ENCODE results near the gene GSKIP. TPM values are rescaled to one million over a fixed set of nuclear protein-coding genes. Genes with fewer than 3 reads are reported as not detected.

GSKIP gene
- polyA plus RNA-seq, 1 of the 3 experiments (the other 2 are of a cell fraction) = 13.6 TPM

GRCh38 chr14:96320605-96321004 is 42.7 kb upstream of the GSKIP start:
- no peaks in the 10 kb centered on the region for H4K20me1 ChIP-seq (ENCODE audit: insufficient read depth)
- no peak overlapping the region for H3K4me3 ChIP-seq (ENCODE audit: low read depth in 2 of 2, low read length in 1 of 2)
- no peak for DNase-seq
- POLR2A ChIA-PET = no interaction called here
- H3F3A ChIP-seq (replicated peaks; ENCODE audit: insufficient read depth) = no peaks in the 10 kb centered on the region
- H3K9ac ChIP-seq = no peak overlapping the region
- 91% methylated on average over 1 of the region's 1 CpG for WGBS (ENCODE audit: low lambda C conversion rate)
- H3K27ac ChIP-seq (ENCODE audit: low read depth in 2 of 2, low read length in 1 of 2) = no peak overlapping the region
- H3K27me3 ChIP-seq (ENCODE audit: insufficient read depth) = no peaks in the 10 kb centered on the region
- CTCF ChIA-PET = no interaction called here
- TF ChIP-seq MEF2A (IDR thresholded peaks at IDR 0.05; ENCODE audit: borderline replicate concordance, low read depth) (no peak), MXI1 (IDR thresholded peaks at IDR 0.05; ENCODE audit: low read depth, low read length) (no peak), SMC3 (IDR thresholded peaks at IDR 0.05; ENCODE audit: low read depth, low read length) (no peak), GATA2 (CRISPR knock-in tag; IDR thresholded peaks at IDR 0.05) (no peak), TCF12 (IDR thresholded peaks at IDR 0.05) (no peak), RCOR1 (IDR thresholded peaks at IDR 0.05; ENCODE audit: low read length) (no peak)
- no peaks in the 10 kb centered on the region for H3K79me2 ChIP-seq (ENCODE audit: insufficient read depth)
- no peaks in the 10 kb centered on the region for H3K9me3 ChIP-seq
- H3K36me3 ChIP-seq (replicated peaks in 1 of 2; ENCODE audit: control insufficient read depth in 1 of 2, insufficient read depth in 2 of 2, low read length in 1 of 2) = peaks cover 37 to 72% of the 10 kb centered on the region in 2 experiments
- no peak overlapping the region for H2AFZ ChIP-seq (ENCODE audit: low read depth)
- H3K9me2 ChIP-seq = no peaks in the 10 kb centered on the region
- H3K4me2 ChIP-seq = no peak overlapping the region
- H3K4me1 ChIP-seq (ENCODE audit: control insufficient read depth in 1 of 2, insufficient read depth in 2 of 2, low read depth in 1 of 2, low read length in 1 of 2) = no peaks in the 10 kb centered on the region

- TF ChIP-seq NFIC (IDR thresholded peaks at IDR 0.05; ENCODE audit: borderline replicate concordance) (no peak), SMC3 (IDR thresholded peaks at IDR 0.05; ENCODE audit: low read depth, low read length) (no peak), TEAD4 (IDR thresholded peaks at IDR 0.05; ENCODE audit: borderline replicate concordance, insufficient read depth) (no peak), USF2 (IDR thresholded peaks at IDR 0.05; ENCODE audit: borderline replicate concordance, low read depth, low read length) (no peak), REST (IDR thresholded peaks at IDR 0.05; ENCODE audit: low read depth, low read length) (no peak), RAD21 (IDR thresholded peaks at IDR 0.05; ENCODE audit: low read length) (no peak), ELF1 (IDR thresholded peaks at IDR 0.05) (no peak), YY1 (IDR thresholded peaks at IDR 0.05; ENCODE audit: low read depth) (no peak), GABPA (IDR thresholded peaks at IDR 0.05; ENCODE audit: low read depth) (no peak)
- Histone ChIP-seq H3K4me1 (ENCODE audit: control insufficient read depth in 1 of 2, insufficient read depth in 2 of 2, low read depth in 1 of 2, low read length in 1 of 2) (no peaks in the 10 kb centered on the region), H2AFZ (ENCODE audit: low read depth) (no peak overlapping the region), H3K9me2 (no peaks in the 10 kb centered on the region), H3K27ac (ENCODE audit: low read depth in 2 of 2, low read length in 1 of 2) (no peak overlapping the region), H4K20me1 (ENCODE audit: insufficient read depth) (no peaks in the 10 kb centered on the region), H3K4me3 (ENCODE audit: low read depth in 2 of 2, low read length in 1 of 2) (no peak overlapping the region), H3K4me2 (no peak overlapping the region), H3K9ac (no peak overlapping the region), H3K27me3 (ENCODE audit: insufficient read depth) (no peaks in the 10 kb centered on the region), H3K9me3 (no peaks in the 10 kb centered on the region), H3F3A (replicated peaks; ENCODE audit: insufficient read depth) (no peaks in the 10 kb centered on the region), H3K79me2 (ENCODE audit: insufficient read depth) (no peaks in the 10 kb centered on the region; the same call in 1 of the 2 replicates), H3K36me3 (replicated peaks in 1 of 2; ENCODE audit: control insufficient read depth in 1 of 2, insufficient read depth in 2 of 2, low read length in 1 of 2) (peaks cover 50 to 61% of the 10 kb centered on the region in 2 experiments)
- no peak for DNase-seq
- CTCF ChIA-PET = no interaction called here
- POLR2A ChIA-PET = no interaction called here
- WGBS (ENCODE audit: low lambda C conversion rate) = 97% methylated on average over 7 of the region's 7 CpGs
These were observed 39.1 kb upstream of the GSKIP start for GRCh38 chr14:96324219-96324618.
